C4-2B (cell line): ENCODE measurements around the gene FOXO1.

Experiments
- ZFX ChIP-seq: fragments of 450-650 bp; IDR thresholded peaks from 2 replicates; pipeline ENCODE4 v1.6.1; 2017
- TF ChIP-seq, protein P1 (sequence below): fragments of 450-650 bp; conservative IDR thresholded peaks from 2 replicates; pipeline ENCODE4 v1.5.1; 2017; ENCODE audit warnings: mild to moderate bottlenecking

DNA sequence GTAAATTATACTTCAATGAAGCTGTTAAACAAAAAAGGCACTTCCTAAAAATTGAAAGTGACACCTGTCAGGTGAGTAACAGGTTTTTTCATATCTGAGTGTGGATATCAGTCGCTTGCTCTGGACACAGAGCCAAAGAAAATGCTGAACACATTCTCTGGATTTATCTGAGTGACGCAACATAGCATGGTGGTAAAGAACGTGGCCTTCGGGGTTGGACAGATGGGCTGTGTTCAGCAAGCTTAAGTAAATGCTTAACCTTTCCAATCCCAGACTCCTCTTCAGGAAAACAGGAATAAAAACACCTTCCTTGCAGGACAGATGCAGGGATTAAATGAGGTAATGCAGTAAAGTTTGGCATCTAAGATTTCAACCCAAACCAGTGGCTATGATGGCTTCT is 132.0 kb downstream of the FOXO1 start:
- TF ChIP-seq, protein P1, sequence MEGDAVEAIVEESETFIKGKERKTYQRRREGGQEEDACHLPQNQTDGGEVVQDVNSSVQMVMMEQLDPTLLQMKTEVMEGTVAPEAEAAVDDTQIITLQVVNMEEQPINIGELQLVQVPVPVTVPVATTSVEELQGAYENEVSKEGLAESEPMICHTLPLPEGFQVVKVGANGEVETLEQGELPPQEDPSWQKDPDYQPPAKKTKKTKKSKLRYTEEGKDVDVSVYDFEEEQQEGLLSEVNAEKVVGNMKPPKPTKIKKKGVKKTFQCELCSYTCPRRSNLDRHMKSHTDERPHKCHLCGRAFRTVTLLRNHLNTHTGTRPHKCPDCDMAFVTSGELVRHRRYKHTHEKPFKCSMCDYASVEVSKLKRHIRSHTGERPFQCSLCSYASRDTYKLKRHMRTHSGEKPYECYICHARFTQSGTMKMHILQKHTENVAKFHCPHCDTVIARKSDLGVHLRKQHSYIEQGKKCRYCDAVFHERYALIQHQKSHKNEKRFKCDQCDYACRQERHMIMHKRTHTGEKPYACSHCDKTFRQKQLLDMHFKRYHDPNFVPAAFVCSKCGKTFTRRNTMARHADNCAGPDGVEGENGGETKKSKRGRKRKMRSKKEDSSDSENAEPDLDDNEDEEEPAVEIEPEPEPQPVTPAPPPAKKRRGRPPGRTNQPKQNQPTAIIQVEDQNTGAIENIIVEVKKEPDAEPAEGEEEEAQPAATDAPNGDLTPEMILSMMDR, result no peak
- no peak for TF ChIP-seq ZFX
